HEK293 (cell line): Measurements from ENCODE around the gene LETM1.

Experiments
- CTCF ChIA-PET: fragments of 350-600 bp; formaldehyde crosslinking; extraction: SDS; loops from one replicate; lab custom pipeline; 2021; ENCODE audit warnings: antibody characterized with exemption; lab: Yijun Ruan, JAX
- POLR2A ChIA-PET: fragments of 300-600 bp; formaldehyde crosslinking; extraction: SDS; loops from one replicate; lab custom pipeline; 2020; ENCODE audit warnings: antibody characterized with exemption, inconsistent platforms; lab: Yijun Ruan, JAX
- H3K27ac ChIP-seq: fragments of 200-500 bp; sonication (Bioruptor generic); 2 replicates; pipeline ENCODE4 v1.5.1; 2014; ENCODE audit warnings: low read depth, low read length, control low read depth, inconsistent platforms; ENCODE audit errors: extremely low read depth
- H3K36me3 ChIP-seq, 2 experiments: fragments of 200-500 bp in 1 of 2; sonication (Bioruptor generic) in 1 of 2; 1 replicate in 1 of 2; 2 replicates in 1 of 2; pipeline ENCODE4 v1.5.1; 2014 to 2017; ENCODE audit warnings: inconsistent platforms in 2 of 2, low read length in 2 of 2; ENCODE audit not compliant: control insufficient read depth in 2 of 2, insufficient read depth in 1 of 2
- H3K4me1 ChIP-seq: fragments of 200-500 bp; sonication (Bioruptor generic); 2 replicates; pipeline ENCODE4 v1.5.1; 2014; ENCODE audit warnings: mild to moderate bottlenecking, low read length, inconsistent platforms; ENCODE audit not compliant: control insufficient read depth, insufficient read depth
- H3K4me3 ChIP-seq: 2 replicates; pipeline ENCODE4 v1.5.1; 2011; ENCODE audit warnings: low read depth, mild to moderate bottlenecking, control low read depth, low read length, moderate library complexity
- H3K9me3 ChIP-seq: fragments of 200-500 bp; sonication (Bioruptor generic); 2 replicates; pipeline ENCODE4 v1.5.1; 2014; ENCODE audit warnings: low read depth, low read length, inconsistent platforms; ENCODE audit not compliant: control insufficient read depth, insufficient read depth
- GLI4 ChIP-seq: fragments of 450-650 bp; formaldehyde crosslinking; IDR thresholded peaks from 2 replicates; pipeline ENCODE4 v1.5.1; 2016; ENCODE audit warnings: missing biosample characterization, missing genetic modification characterization
- IKZF3 ChIP-seq: fragments of 450-650 bp; IDR thresholded peaks from 2 replicates; pipeline ENCODE4 v1.5.0; 2018; ENCODE audit warnings: missing biosample characterization, mild to moderate bottlenecking, missing genetic modification characterization, moderate library complexity
- KLF1 ChIP-seq: fragments of 450-650 bp; formaldehyde crosslinking; IDR thresholded peaks from 2 replicates; pipeline ENCODE4 v1.5.1; 2016; ENCODE audit warnings: missing biosample characterization, missing genetic modification characterization
- KLF9 ChIP-seq: fragments of 450-650 bp; formaldehyde crosslinking; IDR thresholded peaks from 2 replicates; pipeline ENCODE4 v1.5.1; 2016; ENCODE audit warnings: missing biosample characterization, missing genetic modification characterization, low read depth
- RBAK ChIP-seq: fragments of 450-650 bp; formaldehyde crosslinking; IDR thresholded peaks from 2 replicates; pipeline ENCODE4 v1.5.1; 2016; ENCODE audit warnings: missing biosample characterization, missing genetic modification characterization
- ZBTB48 ChIP-seq: fragments of 450-650 bp; formaldehyde crosslinking; IDR thresholded peaks from 2 replicates; pipeline ENCODE4 v1.5.1; 2016; ENCODE audit warnings: missing biosample characterization, missing genetic modification characterization
- ZEB2 ChIP-seq: fragments of 450-650 bp; formaldehyde crosslinking; IDR thresholded peaks from 2 replicates; pipeline ENCODE4 v1.5.1; 2016; ENCODE audit warnings: missing biosample characterization, missing genetic modification characterization
- ZFHX2 ChIP-seq: fragments of 450-650 bp; formaldehyde crosslinking; conservative IDR thresholded peaks from 2 replicates; pipeline ENCODE4 v1.5.1; 2016; ENCODE audit warnings: missing biosample characterization, missing genetic modification characterization
- ZNF132 ChIP-seq: fragments of 450-650 bp; formaldehyde crosslinking; IDR thresholded peaks from 2 replicates; pipeline ENCODE4 v1.5.1; 2017; ENCODE audit warnings: missing biosample characterization, missing genetic modification characterization, borderline replicate concordance
- ZNF510 ChIP-seq: fragments of 450-650 bp; formaldehyde crosslinking; IDR thresholded peaks from 2 replicates; pipeline ENCODE4 v1.5.1; 2018; ENCODE audit warnings: mild to moderate bottlenecking, missing genetic modification characterization, missing biosample characterization; ENCODE audit not compliant: insufficient replicate concordance
- ZNF629 ChIP-seq: fragments of 450-650 bp; formaldehyde crosslinking; IDR thresholded peaks from 2 replicates; pipeline ENCODE4 v1.5.1; 2017; ENCODE audit warnings: missing biosample characterization, missing genetic modification characterization
- ZNF76 ChIP-seq: fragments of 450-650 bp; formaldehyde crosslinking; IDR thresholded peaks from 2 replicates; pipeline ENCODE4; 2016; ENCODE audit warnings: low read depth, missing biosample characterization, missing genetic modification characterization, borderline replicate concordance
- ZNF785 ChIP-seq: fragments of 450-650 bp; formaldehyde crosslinking; IDR thresholded peaks from 2 replicates; pipeline ENCODE4 v1.5.1; 2016; ENCODE audit warnings: missing biosample characterization, missing genetic modification characterization
- ZNF843 ChIP-seq: fragments of 450-650 bp; formaldehyde crosslinking; IDR thresholded peaks from 2 replicates; pipeline ENCODE4 v1.5.1; 2016; ENCODE audit warnings: missing biosample characterization, missing genetic modification characterization
- TF ChIP-seq, protein P1 (sequence below): fragments of 450-650 bp; formaldehyde crosslinking; IDR thresholded peaks from 2 replicates; pipeline ENCODE4 v1.5.1; 2016; ENCODE audit warnings: missing biosample characterization, missing genetic modification characterization, low read depth
- TF ChIP-seq, protein P2 (sequence below): fragments of 450-650 bp; formaldehyde crosslinking; IDR thresholded peaks from 2 replicates; pipeline ENCODE4 v1.5.1; 2016; ENCODE audit warnings: missing biosample characterization, missing genetic modification characterization, borderline replicate concordance
- TF ChIP-seq, protein P3 (sequence below): fragments of 450-650 bp; formaldehyde crosslinking; IDR thresholded peaks from 2 replicates; pipeline ENCODE4 v1.5.1; 2016; ENCODE audit warnings: missing biosample characterization, missing genetic modification characterization
- TF ChIP-seq, protein P4 (sequence below): fragments of 450-650 bp; formaldehyde crosslinking; IDR thresholded peaks from 2 replicates; pipeline ENCODE4 v1.5.1; 2016; ENCODE audit warnings: missing biosample characterization, missing genetic modification characterization
- TF ChIP-seq, protein P5 (sequence below): fragments of 450-650 bp; formaldehyde crosslinking; IDR thresholded peaks from 2 replicates; pipeline ENCODE4 v1.5.1; 2016; ENCODE audit warnings: missing biosample characterization, missing genetic modification characterization
- TF ChIP-seq, protein P6 (sequence below): fragments of 450-650 bp; IDR thresholded peaks from 2 replicates; pipeline ENCODE4 v1.5.1; 2018; ENCODE audit warnings: missing biosample characterization, missing genetic modification characterization
- TF ChIP-seq, protein P7 (sequence below): fragments of 450-650 bp; formaldehyde crosslinking; IDR thresholded peaks from 2 replicates; pipeline ENCODE4 v1.5.1; 2017; ENCODE audit warnings: missing biosample characterization, missing genetic modification characterization

LETM1 gene

DNA sequence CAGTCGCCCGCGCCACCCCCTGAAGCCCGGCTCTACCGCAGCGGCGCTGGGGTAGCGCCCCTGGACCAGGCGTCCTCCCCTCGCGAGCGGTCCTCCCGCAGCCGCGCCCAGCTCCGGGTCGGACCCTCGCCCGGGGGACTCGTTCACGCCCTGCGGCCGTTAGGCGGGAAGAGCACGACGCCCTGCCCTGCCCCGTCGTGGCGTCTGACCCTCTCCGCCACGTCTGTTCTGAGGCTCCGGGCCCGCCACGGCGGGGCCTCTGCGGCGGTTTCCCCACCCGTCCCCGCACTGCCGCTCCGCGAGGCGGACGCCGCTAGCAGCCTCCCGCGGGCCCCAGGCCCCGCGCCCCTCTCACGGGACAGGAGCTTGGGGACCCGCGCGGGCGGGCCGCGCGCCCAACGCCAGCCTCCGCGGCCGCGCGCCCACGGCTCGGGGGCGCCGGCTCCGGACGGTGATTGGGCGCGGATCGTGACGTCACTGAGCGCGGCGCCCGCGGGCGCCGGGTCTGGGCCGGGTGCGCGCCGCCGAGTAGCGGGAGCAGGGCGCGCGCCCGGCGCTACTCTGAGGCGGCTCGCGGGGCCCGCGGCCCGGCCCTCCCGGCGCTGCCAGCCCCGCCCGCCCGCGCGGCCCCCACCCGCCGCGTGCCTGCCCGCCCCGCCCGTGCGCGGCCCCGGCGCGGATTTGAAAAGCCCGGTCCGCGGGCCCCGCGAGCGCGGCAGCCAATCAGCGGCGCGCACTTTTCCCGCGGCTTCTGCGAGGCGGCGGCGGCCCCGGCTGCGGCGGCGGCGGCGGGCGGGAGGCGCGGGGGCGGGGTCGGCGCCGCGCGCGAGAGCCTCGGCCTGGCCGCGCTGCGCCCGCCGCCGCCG, 14.9 kb upstream of the LETM1 start, which contains the start of gene NSD2 (continued):
- TF ChIP-seq, protein P1, sequence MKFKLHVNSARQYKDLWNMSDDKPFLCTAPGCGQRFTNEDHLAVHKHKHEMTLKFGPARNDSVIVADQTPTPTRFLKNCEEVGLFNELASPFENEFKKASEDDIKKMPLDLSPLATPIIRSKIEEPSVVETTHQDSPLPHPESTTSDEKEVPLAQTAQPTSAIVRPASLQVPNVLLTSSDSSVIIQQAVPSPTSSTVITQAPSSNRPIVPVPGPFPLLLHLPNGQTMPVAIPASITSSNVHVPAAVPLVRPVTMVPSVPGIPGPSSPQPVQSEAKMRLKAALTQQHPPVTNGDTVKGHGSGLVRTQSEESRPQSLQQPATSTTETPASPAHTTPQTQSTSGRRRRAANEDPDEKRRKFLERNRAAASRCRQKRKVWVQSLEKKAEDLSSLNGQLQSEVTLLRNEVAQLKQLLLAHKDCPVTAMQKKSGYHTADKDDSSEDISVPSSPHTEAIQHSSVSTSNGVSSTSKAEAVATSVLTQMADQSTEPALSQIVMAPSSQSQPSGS, result no peak
- no peak for TF ChIP-seq ZNF785 (tag by site-specific recombination)
- no peak for TF ChIP-seq RBAK (tag by site-specific recombination)
- TF ChIP-seq ZNF843, result 0 out of 2 replicates have a peak, but pooled peaks have one; percentile 21
- TF ChIP-seq, protein P2, sequence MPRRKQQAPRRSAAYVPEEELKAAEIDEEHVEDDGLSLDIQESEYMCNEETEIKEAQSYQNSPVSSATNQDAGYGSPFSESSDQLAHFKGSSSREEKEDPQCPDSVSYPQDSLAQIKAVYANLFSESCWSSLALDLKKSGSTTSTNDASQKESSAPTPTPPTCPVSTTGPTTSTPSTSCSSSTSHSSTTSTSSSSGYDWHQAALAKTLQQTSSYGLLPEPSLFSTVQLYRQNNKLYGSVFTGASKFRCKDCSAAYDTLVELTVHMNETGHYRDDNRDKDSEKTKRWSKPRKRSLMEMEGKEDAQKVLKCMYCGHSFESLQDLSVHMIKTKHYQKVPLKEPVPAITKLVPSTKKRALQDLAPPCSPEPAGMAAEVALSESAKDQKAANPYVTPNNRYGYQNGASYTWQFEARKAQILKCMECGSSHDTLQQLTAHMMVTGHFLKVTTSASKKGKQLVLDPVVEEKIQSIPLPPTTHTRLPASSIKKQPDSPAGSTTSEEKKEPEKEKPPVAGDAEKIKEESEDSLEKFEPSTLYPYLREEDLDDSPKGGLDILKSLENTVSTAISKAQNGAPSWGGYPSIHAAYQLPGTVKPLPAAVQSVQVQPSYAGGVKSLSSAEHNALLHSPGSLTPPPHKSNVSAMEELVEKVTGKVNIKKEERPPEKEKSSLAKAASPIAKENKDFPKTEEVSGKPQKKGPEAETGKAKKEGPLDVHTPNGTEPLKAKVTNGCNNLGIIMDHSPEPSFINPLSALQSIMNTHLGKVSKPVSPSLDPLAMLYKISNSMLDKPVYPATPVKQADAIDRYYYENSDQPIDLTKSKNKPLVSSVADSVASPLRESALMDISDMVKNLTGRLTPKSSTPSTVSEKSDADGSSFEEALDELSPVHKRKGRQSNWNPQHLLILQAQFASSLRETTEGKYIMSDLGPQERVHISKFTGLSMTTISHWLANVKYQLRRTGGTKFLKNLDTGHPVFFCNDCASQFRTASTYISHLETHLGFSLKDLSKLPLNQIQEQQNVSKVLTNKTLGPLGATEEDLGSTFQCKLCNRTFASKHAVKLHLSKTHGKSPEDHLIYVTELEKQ (tag by site-specific recombination), result no peak
- peak; percentile 41; the same call in 1 of the 2 replicates for TF ChIP-seq ZNF629
- TF ChIP-seq, protein P3, sequence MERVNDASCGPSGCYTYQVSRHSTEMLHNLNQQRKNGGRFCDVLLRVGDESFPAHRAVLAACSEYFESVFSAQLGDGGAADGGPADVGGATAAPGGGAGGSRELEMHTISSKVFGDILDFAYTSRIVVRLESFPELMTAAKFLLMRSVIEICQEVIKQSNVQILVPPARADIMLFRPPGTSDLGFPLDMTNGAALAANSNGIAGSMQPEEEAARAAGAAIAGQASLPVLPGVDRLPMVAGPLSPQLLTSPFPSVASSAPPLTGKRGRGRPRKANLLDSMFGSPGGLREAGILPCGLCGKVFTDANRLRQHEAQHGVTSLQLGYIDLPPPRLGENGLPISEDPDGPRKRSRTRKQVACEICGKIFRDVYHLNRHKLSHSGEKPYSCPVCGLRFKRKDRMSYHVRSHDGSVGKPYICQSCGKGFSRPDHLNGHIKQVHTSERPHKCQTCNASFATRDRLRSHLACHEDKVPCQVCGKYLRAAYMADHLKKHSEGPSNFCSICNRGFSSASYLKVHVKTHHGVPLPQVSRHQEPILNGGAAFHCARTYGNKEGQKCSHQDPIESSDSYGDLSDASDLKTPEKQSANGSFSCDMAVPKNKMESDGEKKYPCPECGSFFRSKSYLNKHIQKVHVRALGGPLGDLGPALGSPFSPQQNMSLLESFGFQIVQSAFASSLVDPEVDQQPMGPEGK (tag by site-specific recombination), result peak; percentile 81
- TF ChIP-seq ZNF76 (tag by site-specific recombination), result peak; percentile 44; the same call in 1 of the 2 replicates
- TF ChIP-seq ZNF510 (tag by site-specific recombination), result no peak
- TF ChIP-seq, protein P4, sequence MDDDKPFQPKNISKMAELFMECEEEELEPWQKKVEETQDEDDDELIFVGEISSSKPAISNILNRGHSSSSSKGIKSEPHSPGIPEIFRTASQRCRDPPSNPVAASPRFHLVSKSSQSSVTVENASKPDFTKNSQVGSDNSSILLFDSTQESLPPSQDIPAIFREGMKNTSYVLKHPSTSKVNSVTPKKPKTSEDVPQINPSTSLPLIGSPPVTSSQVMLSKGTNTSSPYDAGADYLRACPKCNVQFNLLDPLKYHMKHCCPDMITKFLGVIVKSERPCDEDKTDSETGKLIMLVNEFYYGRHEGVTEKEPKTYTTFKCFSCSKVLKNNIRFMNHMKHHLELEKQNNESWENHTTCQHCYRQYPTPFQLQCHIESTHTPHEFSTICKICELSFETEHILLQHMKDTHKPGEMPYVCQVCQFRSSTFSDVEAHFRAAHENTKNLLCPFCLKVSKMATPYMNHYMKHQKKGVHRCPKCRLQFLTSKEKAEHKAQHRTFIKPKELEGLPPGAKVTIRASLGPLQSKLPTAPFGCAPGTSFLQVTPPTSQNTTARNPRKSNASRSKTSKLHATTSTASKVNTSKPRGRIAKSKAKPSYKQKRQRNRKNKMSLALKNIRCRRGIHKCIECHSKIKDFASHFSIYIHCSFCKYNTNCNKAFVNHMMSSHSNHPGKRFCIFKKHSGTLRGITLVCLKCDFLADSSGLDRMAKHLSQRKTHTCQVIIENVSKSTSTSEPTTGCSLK (tag by site-specific recombination), result no peak
- TF ChIP-seq, protein P5, sequence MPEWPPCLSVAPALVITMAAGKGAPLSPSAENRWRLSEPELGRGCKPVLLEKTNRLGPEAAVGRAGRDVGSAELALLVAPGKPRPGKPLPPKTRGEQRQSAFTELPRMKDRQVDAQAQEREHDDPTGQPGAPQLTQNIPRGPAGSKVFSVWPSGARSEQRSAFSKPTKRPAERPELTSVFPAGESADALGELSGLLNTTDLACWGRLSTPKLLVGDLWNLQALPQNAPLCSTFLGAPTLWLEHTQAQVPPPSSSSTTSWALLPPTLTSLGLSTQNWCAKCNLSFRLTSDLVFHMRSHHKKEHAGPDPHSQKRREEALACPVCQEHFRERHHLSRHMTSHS (tag by site-specific recombination), result no peak
- 0 out of 2 replicates have a peak, but pooled peaks have one; percentile 52 for TF ChIP-seq KLF9
- no peak for TF ChIP-seq ZNF132 (tag by site-specific recombination)
- peak; percentile 93 for TF ChIP-seq KLF1 (tag by site-specific recombination)
- TF ChIP-seq GLI4 (tag by site-specific recombination), result 0 out of 2 replicates have a peak, but pooled peaks have one; percentile 74

DNA sequence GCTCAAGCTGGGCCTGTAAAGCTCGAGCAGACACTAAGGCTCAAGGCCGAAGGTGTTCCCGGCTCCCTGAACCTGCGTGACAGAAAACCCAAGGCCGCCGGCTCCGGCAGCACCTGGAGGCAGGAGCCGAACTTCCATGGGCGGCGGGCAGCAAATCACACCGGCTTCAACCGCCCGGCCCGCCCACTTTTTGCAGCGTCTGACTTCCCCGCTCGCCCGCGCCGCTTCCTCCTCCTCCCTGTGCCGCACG, 14.3 kb upstream of the LETM1 start:
- POLR2A ChIA-PET, result interaction anchor here (1.0 to 1.3 kb wide), 3 partner anchors 14 to 149 kb away, joined by 3 to 9 read pairs (median 3); partner anchors contain the start of genes LETM1, TACC3 and TMEM129
- H3K36me3 ChIP-seq, result no peaks in the 10 kb centered on the region; a peak in 1 of 3 replicates
- peak overlapping the region; percentile 46 for H3K4me3 ChIP-seq
- no peaks in the 10 kb centered on the region for H3K9me3 ChIP-seq
- no peaks in the 10 kb centered on the region for H3K4me1 ChIP-seq
- CTCF ChIA-PET, result interaction anchor here (0.9 kb wide), 1 partner anchor 29 kb away, joined by 3 read pairs; no protein-coding TSS in a partner anchor
- peak overlapping the region; percentile 96 for H3K27ac ChIP-seq
- TF ChIP-seq ZBTB48 (no peak), IKZF3 (tag by site-specific recombination) (0 out of 2 replicates have a peak, but pooled peaks have one; percentile 21), ZEB2 (tag by site-specific recombination) (peak; percentile 57; the same call in 1 of the 2 replicates), ZFHX2 (peak; percentile 90; the same call in 1 of the 2 replicates), ZNF510 (tag by site-specific recombination) (no peak), ZNF132 (tag by site-specific recombination) (no peak)
- TF ChIP-seq, protein P6, sequence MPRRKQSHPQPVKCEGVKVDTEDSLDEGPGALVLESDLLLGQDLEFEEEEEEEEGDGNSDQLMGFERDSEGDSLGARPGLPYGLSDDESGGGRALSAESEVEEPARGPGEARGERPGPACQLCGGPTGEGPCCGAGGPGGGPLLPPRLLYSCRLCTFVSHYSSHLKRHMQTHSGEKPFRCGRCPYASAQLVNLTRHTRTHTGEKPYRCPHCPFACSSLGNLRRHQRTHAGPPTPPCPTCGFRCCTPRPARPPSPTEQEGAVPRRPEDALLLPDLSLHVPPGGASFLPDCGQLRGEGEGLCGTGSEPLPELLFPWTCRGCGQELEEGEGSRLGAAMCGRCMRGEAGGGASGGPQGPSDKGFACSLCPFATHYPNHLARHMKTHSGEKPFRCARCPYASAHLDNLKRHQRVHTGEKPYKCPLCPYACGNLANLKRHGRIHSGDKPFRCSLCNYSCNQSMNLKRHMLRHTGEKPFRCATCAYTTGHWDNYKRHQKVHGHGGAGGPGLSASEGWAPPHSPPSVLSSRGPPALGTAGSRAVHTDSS (tag by site-specific recombination), result 0 out of 2 replicates have a peak, but pooled peaks have one; percentile 49
- TF ChIP-seq, protein P7, sequence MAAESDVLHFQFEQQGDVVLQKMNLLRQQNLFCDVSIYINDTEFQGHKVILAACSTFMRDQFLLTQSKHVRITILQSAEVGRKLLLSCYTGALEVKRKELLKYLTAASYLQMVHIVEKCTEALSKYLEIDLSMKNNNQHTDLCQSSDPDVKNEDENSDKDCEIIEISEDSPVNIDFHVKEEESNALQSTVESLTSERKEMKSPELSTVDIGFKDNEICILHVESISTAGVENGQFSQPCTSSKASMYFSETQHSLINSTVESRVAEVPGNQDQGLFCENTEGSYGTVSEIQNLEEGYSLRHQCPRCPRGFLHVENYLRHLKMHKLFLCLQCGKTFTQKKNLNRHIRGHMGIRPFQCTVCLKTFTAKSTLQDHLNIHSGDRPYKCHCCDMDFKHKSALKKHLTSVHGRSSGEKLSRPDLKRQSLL (tag by site-specific recombination), result no peak
